Right atrium auricular region (tissue), 2 donors: ENCODE measurements around the gene PARD3B. TPM values are rescaled to one million over a fixed set of nuclear protein-coding genes. Genes with fewer than 3 reads are reported as not detected.

Source experiments
- DNase-seq: peaks from one replicate; pipeline ENCODE4 v3.0.0-alpha.2; 2019; ENCODE audit warnings: low spot score
- H3K27ac ChIP-seq, 2 donors: fragments of 200-600 bp; sonication (generic); 1 replicate in 1 of 2; 2 replicates in 1 of 2; pipeline ENCODE4 v1.5.1; 2016 to 2019
- H3K27me3 ChIP-seq, 2 donors: fragments of 200-600 bp; sonication (generic); one replicate each; pipeline versions ENCODE4 v1.5.1 to v1.6.0; 2017 to 2019
- H3K36me3 ChIP-seq: fragments of 200-600 bp; sonication (generic); one replicate; pipeline ENCODE4 v1.5.1; 2016
- H3K4me1 ChIP-seq, 2 donors: fragments of 200-600 bp; sonication (generic); one replicate each; pipeline versions ENCODE4 v1.5.1 to v1.6.0; 2017 to 2019
- H3K4me3 ChIP-seq, 2 donors: fragments of 200-600 bp; sonication (generic); 1 replicate in 1 of 2; 2 replicates in 1 of 2; pipeline ENCODE4 v1.5.1; 2017 to 2019; ENCODE audit warnings: mild to moderate bottlenecking in 1 of 2, moderate library complexity in 1 of 2
- H3K9me3 ChIP-seq, 2 donors: fragments of 200-600 bp; sonication (generic); one replicate each; pipeline ENCODE4 v1.5.1; 2019
- total RNA-seq, 2 donors: library from RNA; depleted of rRNA; stranded (reverse); fragments of >200 nt; gene quantifications; one replicate each; pipeline ENCODE4 v1.1.0, GENCODE V29; 2016
- TF ChIP-seq, protein P1 (sequence below), 2 donors: fragments of 200-600 bp; sonication (generic); IDR thresholded peaks; one replicate each; pipeline ENCODE4 v1.5.1; 2019; ENCODE audit warnings: antibody characterized with exemption in 2 of 2

Gene PARD3B
- total RNA-seq, 2 donors from 2014 or later, result 7.4 to 12.2 TPM

DNA sequence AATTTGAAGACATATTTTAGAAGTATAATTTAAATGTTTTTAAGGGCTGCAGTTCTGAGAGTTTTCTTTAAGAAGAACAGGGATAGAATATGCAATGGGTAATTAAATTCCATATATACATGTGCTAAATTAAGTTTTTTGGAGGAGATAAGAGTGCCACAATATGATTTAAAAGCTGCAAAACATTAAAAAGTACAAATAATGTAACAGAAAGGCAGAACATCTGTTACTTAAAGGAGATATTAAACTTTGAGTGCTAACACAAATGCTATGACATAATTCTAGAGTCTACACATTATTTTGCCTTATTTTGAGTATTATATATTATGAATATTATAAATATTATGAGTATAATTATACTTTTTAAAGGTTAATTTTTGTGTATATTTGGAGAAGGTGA lies 102.4 kb downstream of the PARD3B start:
- no peak for DNase-seq
- Histone ChIP-seq H3K27me3 (no peaks in the 10 kb centered on the region), H3K9me3 (peaks cover 0 to 8% of the 10 kb centered on the region in 2 donors), H3K4me1 (no peaks in the 10 kb centered on the region), H3K4me3 (no peak overlapping the region), H3K36me3 (no peaks in the 10 kb centered on the region), H3K27ac (no peak overlapping the region)
- TF ChIP-seq, protein P1, sequence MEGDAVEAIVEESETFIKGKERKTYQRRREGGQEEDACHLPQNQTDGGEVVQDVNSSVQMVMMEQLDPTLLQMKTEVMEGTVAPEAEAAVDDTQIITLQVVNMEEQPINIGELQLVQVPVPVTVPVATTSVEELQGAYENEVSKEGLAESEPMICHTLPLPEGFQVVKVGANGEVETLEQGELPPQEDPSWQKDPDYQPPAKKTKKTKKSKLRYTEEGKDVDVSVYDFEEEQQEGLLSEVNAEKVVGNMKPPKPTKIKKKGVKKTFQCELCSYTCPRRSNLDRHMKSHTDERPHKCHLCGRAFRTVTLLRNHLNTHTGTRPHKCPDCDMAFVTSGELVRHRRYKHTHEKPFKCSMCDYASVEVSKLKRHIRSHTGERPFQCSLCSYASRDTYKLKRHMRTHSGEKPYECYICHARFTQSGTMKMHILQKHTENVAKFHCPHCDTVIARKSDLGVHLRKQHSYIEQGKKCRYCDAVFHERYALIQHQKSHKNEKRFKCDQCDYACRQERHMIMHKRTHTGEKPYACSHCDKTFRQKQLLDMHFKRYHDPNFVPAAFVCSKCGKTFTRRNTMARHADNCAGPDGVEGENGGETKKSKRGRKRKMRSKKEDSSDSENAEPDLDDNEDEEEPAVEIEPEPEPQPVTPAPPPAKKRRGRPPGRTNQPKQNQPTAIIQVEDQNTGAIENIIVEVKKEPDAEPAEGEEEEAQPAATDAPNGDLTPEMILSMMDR (IDR thresholded peaks at IDR 0.05), result no peak

DNA sequence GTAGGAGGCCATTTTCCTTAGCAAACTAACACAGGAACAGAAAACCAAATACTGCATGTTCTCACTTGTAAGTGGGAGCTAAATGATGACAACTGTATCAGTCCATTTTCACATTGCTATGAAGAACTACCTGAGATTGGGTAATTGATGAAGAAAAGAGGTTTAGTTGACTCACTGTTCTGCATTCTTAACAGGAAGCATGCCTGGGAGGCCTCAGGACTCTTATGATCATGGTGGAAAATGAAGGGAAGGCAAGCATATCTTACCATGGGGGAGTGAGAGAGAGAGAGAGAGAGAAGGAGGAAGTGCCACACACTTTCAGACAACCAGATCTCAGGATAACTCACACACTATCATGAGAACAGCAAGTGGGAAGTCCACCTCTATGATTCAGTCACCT lies 105.3 kb downstream of the PARD3B start:
- no peak for DNase-seq
- H3K36me3 ChIP-seq, result no peaks in the 10 kb centered on the region
- TF ChIP-seq, protein P1 (IDR thresholded peaks at IDR 0.05), result no peak
- H3K4me1 ChIP-seq, result peaks cover 0 to 4% of the 10 kb centered on the region in 2 donors
- H3K4me3 ChIP-seq, result no peak overlapping the region
- H3K9me3 ChIP-seq, result peaks cover 0 to 8% of the 10 kb centered on the region in 2 donors
- H3K27me3 ChIP-seq, result no peaks in the 10 kb centered on the region
- no peak overlapping the region for H3K27ac ChIP-seq

DNA sequence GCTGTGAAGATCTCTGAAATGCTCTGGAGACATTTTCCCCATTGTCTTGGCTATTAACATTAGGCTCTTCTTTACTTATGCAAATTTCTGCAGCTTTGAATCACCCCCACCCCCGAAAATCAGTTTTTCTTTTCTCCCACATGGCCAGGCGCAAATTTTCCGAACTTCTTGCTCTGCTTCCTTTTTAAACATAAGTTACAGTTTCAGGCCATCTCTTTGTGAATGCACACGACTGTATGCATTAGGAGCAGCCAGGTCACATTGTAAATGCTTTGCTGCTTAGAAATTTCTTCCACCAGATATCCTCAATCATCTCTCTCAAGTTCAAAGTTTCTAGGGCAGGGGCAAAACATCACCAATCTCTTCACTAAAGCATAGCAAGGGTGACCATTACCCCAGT lies 106.8 kb downstream of the PARD3B start:
- TF ChIP-seq, protein P1 (IDR thresholded peaks at IDR 0.05), result no peak
- no peak for DNase-seq
- H3K4me1 ChIP-seq, result peaks cover 0 to 4% of the 10 kb centered on the region in 2 donors
- H3K27ac ChIP-seq, result no peak overlapping the region
- H3K9me3 ChIP-seq, result peaks cover 0 to 8% of the 10 kb centered on the region in 2 donors
- no peaks in the 10 kb centered on the region for H3K27me3 ChIP-seq
- H3K4me3 ChIP-seq, result no peak overlapping the region
- H3K36me3 ChIP-seq, result no peaks in the 10 kb centered on the region

DNA sequence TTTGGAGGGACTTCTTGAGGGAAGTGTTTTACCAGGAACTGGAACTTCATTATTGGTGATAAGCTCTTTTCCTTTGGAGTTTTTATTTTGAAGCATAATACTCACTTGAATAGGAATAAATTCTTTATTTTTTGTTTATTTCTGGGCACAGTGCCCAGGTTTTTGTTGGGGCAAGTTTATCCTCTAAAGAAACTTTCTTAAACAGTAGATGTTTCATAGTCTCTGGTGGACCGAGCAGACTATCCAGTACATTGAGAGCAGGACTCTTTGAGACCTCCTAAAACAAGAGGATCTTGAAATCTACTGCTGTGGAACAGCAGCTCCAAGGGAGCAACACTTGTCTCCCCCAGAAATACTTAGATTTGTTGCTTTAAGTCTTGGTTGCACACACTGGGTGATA lies 109.4 kb downstream of the PARD3B start:
- H3K27ac ChIP-seq, result no peak overlapping the region
- DNase-seq, result no peak

DNA sequence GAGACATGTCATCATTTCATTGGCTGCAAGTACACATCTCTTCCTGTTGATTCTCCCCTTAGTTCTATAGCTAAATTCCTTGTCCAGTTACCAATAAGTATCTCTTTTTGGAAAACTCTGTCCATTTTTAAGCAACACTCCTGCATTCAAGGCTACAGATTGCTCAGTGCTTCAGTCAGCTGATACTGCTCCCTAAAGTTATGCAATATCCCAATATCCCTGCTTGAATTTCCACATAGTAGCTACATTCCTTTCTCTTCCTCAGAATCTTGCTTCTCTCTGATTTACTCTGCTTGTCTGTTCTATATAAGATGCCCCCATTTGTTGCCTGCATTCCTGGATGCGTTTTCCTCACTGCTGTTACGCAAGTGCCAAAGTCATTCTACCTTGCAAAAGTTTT lies 109.8 kb downstream of the PARD3B start:
- peaks cover 0 to 8% of the 10 kb centered on the region in 2 donors for H3K9me3 ChIP-seq
- H3K4me1 ChIP-seq, result peaks cover 0 to 4% of the 10 kb centered on the region in 2 donors
- no peaks in the 10 kb centered on the region for H3K36me3 ChIP-seq
- no peaks in the 10 kb centered on the region for H3K27me3 ChIP-seq
- no peak for DNase-seq
- TF ChIP-seq, protein P1 (IDR thresholded peaks at IDR 0.05), result no peak
- H3K4me3 ChIP-seq, result no peak overlapping the region
- H3K27ac ChIP-seq, result no peak overlapping the region

More for the DNA sequence above, 109.4 kb downstream of the PARD3B start:
- no peaks in the 10 kb centered on the region for H3K36me3 ChIP-seq
- H3K27me3 ChIP-seq, result no peaks in the 10 kb centered on the region
- TF ChIP-seq, protein P1 (IDR thresholded peaks at IDR 0.05), result no peak
- peaks cover 0 to 4% of the 10 kb centered on the region in 2 donors for H3K4me1 ChIP-seq
- peaks cover 0 to 8% of the 10 kb centered on the region in 2 donors for H3K9me3 ChIP-seq
- no peak overlapping the region for H3K4me3 ChIP-seq

DNA sequence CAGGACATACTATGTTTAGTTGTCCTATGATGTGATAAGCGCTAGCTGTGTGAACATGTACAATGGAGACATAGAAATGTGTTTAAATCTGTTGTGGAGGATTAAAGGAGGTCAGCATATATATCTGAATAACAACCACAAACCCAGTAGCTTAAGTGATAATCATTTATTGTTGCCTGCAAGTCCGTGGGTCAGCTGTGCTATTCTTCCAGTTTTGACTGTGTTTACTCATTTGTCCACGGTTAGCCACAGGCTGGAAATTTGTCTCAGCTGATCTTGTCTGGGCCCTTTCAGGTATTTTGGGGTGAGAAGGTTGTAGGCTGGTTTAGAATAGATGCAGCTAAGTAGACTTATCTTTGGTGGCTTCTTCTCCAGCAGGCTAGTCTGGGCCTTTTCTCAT lies 110.4 kb downstream of the PARD3B start:
- H3K36me3 ChIP-seq, result no peaks in the 10 kb centered on the region
- H3K4me3 ChIP-seq, result no peak overlapping the region
- no peak for DNase-seq
- no peak overlapping the region for H3K27ac ChIP-seq
- H3K4me1 ChIP-seq, result peaks cover 0 to 4% of the 10 kb centered on the region in 2 donors
- TF ChIP-seq, protein P1 (IDR thresholded peaks at IDR 0.05), result no peak
- H3K9me3 ChIP-seq, result peaks cover 0 to 8% of the 10 kb centered on the region in 2 donors
- no peaks in the 10 kb centered on the region for H3K27me3 ChIP-seq
